ENCODE data around the gene EIF4EBP2.

GRCh38 chr10:70362328-70362727 is 41.6 kb upstream of the EIF4EBP2 start:
- TF ChIP-seq CTCF (IDR thresholded peaks at IDR 0.05) (no peak), POLR2A (IDR thresholded peaks at IDR 0.05) (no peak)
